HepG2 (cell line): Measurements from ENCODE around the gene NR2F6. TPM values are rescaled to one million over a fixed set of nuclear protein-coding genes. Genes with fewer than 3 reads are reported as not detected.

Source experiments
- AKAP8 ChIP-seq: sonication (generic); formaldehyde crosslinking; IDR thresholded peaks from 2 replicates; pipeline ENCODE4 v1.5.1; 2020; ENCODE audit warnings: mild to moderate bottlenecking, missing genetic modification reagents
- BORCS8-MEF2B ChIP-seq: sonication (generic); formaldehyde crosslinking; IDR thresholded peaks from 2 replicates; pipeline ENCODE4 v1.8.0; 2022; ENCODE audit warnings: mild to moderate bottlenecking, missing genetic modification reagents
- CENPX ChIP-seq: sonication (generic); formaldehyde crosslinking; IDR thresholded peaks from 2 replicates; pipeline ENCODE4 v1.9.0; 2021; ENCODE audit warnings: mild to moderate bottlenecking, missing genetic modification reagents, moderate library complexity
- DMAP1 ChIP-seq: IDR thresholded peaks from 2 replicates; pipeline ENCODE4 v1.6.1; 2016
- FOXO1 ChIP-seq: sonication (generic); formaldehyde crosslinking; IDR thresholded peaks from 2 replicates; pipeline ENCODE4 v1.4.0; 2020; ENCODE audit warnings: missing genetic modification reagents
- GTF3A ChIP-seq: sonication (generic); formaldehyde crosslinking; conservative IDR thresholded peaks from 2 replicates; pipeline ENCODE4 v1.4.0; 2020; ENCODE audit warnings: mild to moderate bottlenecking, missing genetic modification reagents
- KDM6A ChIP-seq: IDR thresholded peaks from 2 replicates; pipeline ENCODE4 v1.6.1; 2016; ENCODE audit warnings: low read depth
- KLF12 ChIP-seq: sonication (generic); formaldehyde crosslinking; IDR thresholded peaks from 2 replicates; pipeline ENCODE4 v1.4.0; 2020; ENCODE audit warnings: missing genetic modification reagents, borderline replicate concordance
- KLF16 ChIP-seq, 2 experiments: sonication (generic) in 1 of 2; formaldehyde crosslinking in 1 of 2; IDR thresholded peaks; 2 replicates each; pipeline versions ENCODE4 v1.6.1 to v1.8.0; 2016 to 2023; ENCODE audit warnings: missing genetic modification reagents in 2 of 2, missing compliant biosample characterization in 1 of 2
- MTA3 ChIP-seq: sonication (generic); formaldehyde crosslinking; IDR thresholded peaks from 2 replicates; pipeline ENCODE4 v1.4.0; 2020; ENCODE audit warnings: missing genetic modification reagents
- NFIC ChIP-seq: IDR thresholded peaks from 2 replicates; pipeline ENCODE4 v1.6.1; 2012; ENCODE audit warnings: mild to moderate bottlenecking, low read length, inconsistent platforms
- PCBP1 ChIP-seq: fragments of 200-400 bp; formaldehyde crosslinking; IDR thresholded peaks from 2 replicates; pipeline ENCODE4 v1.6.1; 2017; ENCODE audit warnings: mild to moderate bottlenecking, low read depth, low read length, borderline replicate concordance
- POLR2A ChIP-seq, 2 experiments: IDR thresholded peaks; 2 replicates each; pipeline ENCODE4 v1.6.1; 2011; ENCODE audit warnings: low read depth in 2 of 2, low read length in 2 of 2, mild to moderate bottlenecking in 1 of 2, moderate library complexity in 1 of 2; ENCODE audit not compliant: insufficient read depth in 1 of 2
- RXRA ChIP-seq: sonication (generic); formaldehyde crosslinking; IDR thresholded peaks from 2 replicates; pipeline ENCODE4 v1.5.1; 2020; ENCODE audit warnings: missing genetic modification reagents
- SAP130 ChIP-seq: IDR thresholded peaks from 2 replicates; pipeline ENCODE4 v1.6.1; 2016; ENCODE audit warnings: low read depth
- SETDB1 ChIP-seq: sonication (generic); formaldehyde crosslinking; IDR thresholded peaks from 2 replicates; pipeline ENCODE4 v1.5.1; 2020; ENCODE audit warnings: missing genetic modification reagents, mild to moderate bottlenecking, borderline replicate concordance
- TOE1 ChIP-seq: sonication (generic); formaldehyde crosslinking; IDR thresholded peaks from 2 replicates; pipeline ENCODE4 v1.4.0; 2020; ENCODE audit warnings: mild to moderate bottlenecking, missing genetic modification reagents
- WIZ ChIP-seq: sonication (generic); formaldehyde crosslinking; IDR thresholded peaks from 2 replicates; pipeline ENCODE4 v1.5.1; 2020; ENCODE audit warnings: mild to moderate bottlenecking, missing genetic modification reagents
- ZNF143 ChIP-seq: sonication (generic); formaldehyde crosslinking; IDR thresholded peaks from 2 replicates; pipeline ENCODE4 v1.4.0; 2020; ENCODE audit warnings: missing genetic modification reagents
- ZNF354B ChIP-seq: sonication (generic); formaldehyde crosslinking; IDR thresholded peaks from 2 replicates; pipeline ENCODE4 v1.8.0; 2022; ENCODE audit warnings: mild to moderate bottlenecking, missing genetic modification reagents
- ZNF382 ChIP-seq: sonication (generic); formaldehyde crosslinking; IDR thresholded peaks from 2 replicates; pipeline ENCODE4 v1.5.0; 2020; ENCODE audit warnings: missing genetic modification reagents, mild to moderate bottlenecking, borderline replicate concordance
- ZNF383 ChIP-seq: sonication (generic); formaldehyde crosslinking; IDR thresholded peaks from 2 replicates; pipeline ENCODE4 v1.4.0; 2020; ENCODE audit warnings: missing genetic modification reagents, mild to moderate bottlenecking, borderline replicate concordance
- ZNF484 ChIP-seq: sonication (generic); formaldehyde crosslinking; IDR thresholded peaks from 2 replicates; pipeline ENCODE4 v1.5.1; 2020; ENCODE audit warnings: mild to moderate bottlenecking, low read depth, missing genetic modification reagents, borderline replicate concordance
- ZNF503 ChIP-seq: sonication (generic); formaldehyde crosslinking; IDR thresholded peaks from 2 replicates; pipeline ENCODE4 v1.4.0; 2020; ENCODE audit warnings: missing genetic modification reagents
- ZNF563 ChIP-seq: sonication (generic); formaldehyde crosslinking; IDR thresholded peaks from 2 replicates; pipeline ENCODE4 v1.8.0; 2022; ENCODE audit warnings: mild to moderate bottlenecking, moderate library complexity, missing genetic modification reagents
- ZNF691 ChIP-seq: sonication (generic); formaldehyde crosslinking; IDR thresholded peaks from 2 replicates; pipeline ENCODE4 v1.4.0; 2020; ENCODE audit warnings: missing genetic modification reagents, low read depth, mild to moderate bottlenecking, borderline replicate concordance
- ZNF709 ChIP-seq: sonication (generic); formaldehyde crosslinking; IDR thresholded peaks from 2 replicates; pipeline ENCODE4 v1.5.0; 2020; ENCODE audit warnings: mild to moderate bottlenecking, missing genetic modification reagents
- ZNF816 ChIP-seq: sonication (generic); formaldehyde crosslinking; IDR thresholded peaks from 2 replicates; pipeline ENCODE4 v1.8.0; 2022; ENCODE audit warnings: missing genetic modification reagents, mild to moderate bottlenecking, borderline replicate concordance
- ZNF891 ChIP-seq: sonication (generic); formaldehyde crosslinking; IDR thresholded peaks from 2 replicates; pipeline ENCODE4 v1.5.0; 2020; ENCODE audit warnings: mild to moderate bottlenecking, missing genetic modification reagents
- polyA plus RNA-seq, 8 experiments: library from polyadenylated mRNA; depleted of rRNA in 3 of 8; stranded (reverse) in 7 of 8; unstranded in 1 of 8; fragments of >200 nt; fragmentation: Illumina TruSeq in 4 of 8; extraction: Trizol in 4 of 8; gene quantifications; 2 replicates each; pipeline versions ENCODE4 v1.2.1 to v1.2.3, GENCODE V29; 2011 to 2016; ENCODE audit warnings: low read depth in 4 of 8, missing spikeins in 1 of 8, mixed read lengths in 1 of 8; ENCODE audit not compliant: insufficient read depth in 1 of 8
- total RNA-seq, 5 experiments: library from RNA; depleted of rRNA; stranded (reverse); fragments of >200 nt; fragmentation: Illumina TruSeq; extraction: Trizol; gene quantifications; 2 replicates each; pipeline ENCODE4 v1.2.3, GENCODE V29; 2016; ENCODE audit warnings: low read depth in 1 of 5

Gene NR2F6
- total and polyA plus RNA-seq, 2 of the 13 experiments (the other 11 are each of a cell fraction or from before 2014, with no cell fraction given): 30.9 to 72.4 TPM

DNA sequence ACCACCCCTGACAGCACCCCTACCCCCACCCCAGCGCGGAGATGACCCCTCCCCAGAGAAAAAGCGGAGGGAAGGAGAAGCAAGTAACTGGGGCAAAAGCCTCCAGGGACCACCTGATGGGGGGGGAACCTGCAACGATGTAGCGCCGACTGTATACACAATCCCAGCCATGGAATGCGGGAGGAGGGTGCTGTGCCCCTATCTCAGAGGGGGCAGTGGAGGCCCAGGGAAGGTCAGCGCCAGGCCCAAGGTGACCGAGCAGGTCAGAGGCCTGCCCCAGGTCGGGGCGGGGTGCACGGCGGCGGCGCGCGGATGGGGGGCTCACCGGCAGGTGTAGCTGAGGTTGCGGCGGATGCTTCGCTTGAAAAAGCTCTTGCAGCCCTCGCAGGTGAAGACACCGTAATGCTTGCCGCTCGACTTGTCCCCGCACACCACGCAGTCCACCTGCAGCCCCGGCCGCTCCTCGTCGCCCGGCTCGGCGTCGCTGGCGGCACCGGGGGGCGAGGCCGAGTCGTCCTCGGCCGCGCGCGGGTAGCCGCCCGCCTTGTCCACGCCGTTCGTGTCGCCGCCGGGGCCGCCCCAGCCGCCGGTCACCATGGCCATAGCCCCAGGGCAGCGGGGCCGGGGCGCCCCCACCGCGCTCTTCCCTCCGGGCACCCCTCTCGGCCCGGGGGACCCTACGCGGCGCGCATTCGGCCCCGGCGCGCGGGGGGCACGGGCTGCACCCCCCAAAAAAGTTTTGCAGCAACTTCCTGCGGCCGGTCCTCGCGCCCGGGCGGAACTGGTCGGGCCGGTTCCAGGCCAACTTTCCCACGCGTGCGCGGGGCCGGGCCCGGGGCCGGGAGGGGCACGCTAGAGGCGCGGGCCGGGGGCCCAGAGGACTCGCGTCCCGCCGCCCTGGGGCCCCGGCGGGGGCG is 843 bp downstream of the NR2F6 start (continued):
- TF ChIP-seq KLF12 (CRISPR knock-in tag) (no peak), ZNF816 (CRISPR knock-in tag) (peak; percentile 34; the same call in 1 of the 2 replicates), ZNF484 (CRISPR knock-in tag) (no peak), WIZ (CRISPR knock-in tag) (0 out of 2 replicates have a peak, but pooled peaks have one; percentile 49), ZNF503 (no peak), ZNF143 (CRISPR knock-in tag) (no peak), ZNF691 (CRISPR knock-in tag) (0 out of 2 replicates have a peak, but pooled peaks have one; percentile 3), ZNF354B (no peak), SETDB1 (CRISPR knock-in tag) (no peak), PCBP1 (0 out of 2 replicates have a peak, but pooled peaks have one; percentile 49), MTA3 (CRISPR knock-in tag) (no peak), ZNF891 (CRISPR knock-in tag) (no peak), KDM6A (CRISPR knock-in tag) (no peak), ZNF709 (0 out of 2 replicates have a peak, but pooled peaks have one; percentile 39), SAP130 (no peak; the same call in 1 of the 2 replicates), FOXO1 (CRISPR knock-in tag) (no peak), ZNF563 (CRISPR knock-in tag) (peak; percentile 41; the same call in 1 of the 2 replicates), ZNF383 (CRISPR knock-in tag) (no peak), TOE1 (CRISPR knock-in tag) (no peak), DMAP1 (CRISPR knock-in tag) (no peak; the same call in 1 of the 2 replicates), NFIC (peak; percentile 10; the same call in 1 of the 2 replicates), POLR2A (IDR thresholded peaks at IDR 0.05; ENCODE audit: insufficient read depth in 1 of 2, low read depth in 2 of 2, low read length in 2 of 2) (no peak), RXRA (no peak), GTF3A (CRISPR knock-in tag) (no peak), BORCS8-MEF2B (CRISPR knock-in tag) (peak; percentile 46; the same call in 1 of the 2 replicates), AKAP8 (CRISPR knock-in tag) (peak; percentile 13; the same call in 1 of the 2 replicates), KLF16 (CRISPR knock-in tag; IDR thresholded peaks at IDR 0.05) (no peak), ZNF382 (CRISPR knock-in tag) (no peak), CENPX (CRISPR knock-in tag) (no peak)
